HG02943 (cell line): ENCODE results near the gene MASP1.

Experiments used
- ATAC-seq: cut with Tn5 transposase; IDR thresholded peaks from one replicate; pipeline ENCODE4 v1.9.1; 2021; ENCODE audit warnings: mild to moderate bottlenecking, low read depth, moderate library complexity; ENCODE audit not compliant: unreplicated experiment

The MASP1 gene

DNA sequence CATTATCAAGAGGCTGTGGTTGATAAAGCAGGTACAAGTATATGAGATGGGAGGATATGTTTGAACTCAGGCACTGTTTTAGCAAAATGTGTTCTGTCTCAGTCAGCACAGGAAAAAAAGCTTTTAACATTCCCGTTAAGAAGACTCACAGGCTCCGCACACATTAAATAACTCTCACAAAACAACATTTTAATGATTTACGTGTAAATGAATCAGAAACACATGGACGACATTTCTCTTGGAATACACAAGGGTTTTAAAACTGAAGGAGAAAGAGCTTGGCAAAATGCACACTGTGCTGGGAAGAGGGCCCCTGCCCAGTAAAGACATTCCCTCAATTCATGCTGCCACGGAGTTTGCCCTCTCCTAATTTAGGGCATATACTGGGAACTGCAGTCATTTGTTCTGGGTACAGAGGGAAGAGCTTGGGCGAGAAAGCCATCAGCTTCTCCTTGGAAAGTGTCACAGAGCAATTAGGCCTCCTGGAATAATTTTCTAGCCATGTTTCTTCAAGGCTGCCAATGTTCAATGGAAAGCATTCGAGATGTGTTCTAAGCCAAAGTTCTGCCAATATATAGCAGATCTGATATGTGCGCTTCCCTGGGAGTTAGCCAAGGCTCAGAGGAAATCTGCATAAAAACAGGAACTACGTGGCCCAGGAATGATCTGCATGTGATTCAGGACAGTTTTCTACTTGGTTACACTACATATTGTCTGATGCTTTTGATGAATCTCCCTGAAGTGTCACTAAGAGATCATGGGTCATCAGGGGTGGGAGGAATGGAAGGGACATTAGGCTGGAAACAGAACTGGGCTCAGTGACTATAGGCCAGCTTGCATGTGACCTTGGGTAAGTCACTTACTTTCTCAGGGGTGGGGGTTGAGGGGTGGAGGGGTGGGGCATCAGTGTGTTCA is 2.2 kb upstream of the MASP1 start:
- no peak for ATAC-seq

DNA sequence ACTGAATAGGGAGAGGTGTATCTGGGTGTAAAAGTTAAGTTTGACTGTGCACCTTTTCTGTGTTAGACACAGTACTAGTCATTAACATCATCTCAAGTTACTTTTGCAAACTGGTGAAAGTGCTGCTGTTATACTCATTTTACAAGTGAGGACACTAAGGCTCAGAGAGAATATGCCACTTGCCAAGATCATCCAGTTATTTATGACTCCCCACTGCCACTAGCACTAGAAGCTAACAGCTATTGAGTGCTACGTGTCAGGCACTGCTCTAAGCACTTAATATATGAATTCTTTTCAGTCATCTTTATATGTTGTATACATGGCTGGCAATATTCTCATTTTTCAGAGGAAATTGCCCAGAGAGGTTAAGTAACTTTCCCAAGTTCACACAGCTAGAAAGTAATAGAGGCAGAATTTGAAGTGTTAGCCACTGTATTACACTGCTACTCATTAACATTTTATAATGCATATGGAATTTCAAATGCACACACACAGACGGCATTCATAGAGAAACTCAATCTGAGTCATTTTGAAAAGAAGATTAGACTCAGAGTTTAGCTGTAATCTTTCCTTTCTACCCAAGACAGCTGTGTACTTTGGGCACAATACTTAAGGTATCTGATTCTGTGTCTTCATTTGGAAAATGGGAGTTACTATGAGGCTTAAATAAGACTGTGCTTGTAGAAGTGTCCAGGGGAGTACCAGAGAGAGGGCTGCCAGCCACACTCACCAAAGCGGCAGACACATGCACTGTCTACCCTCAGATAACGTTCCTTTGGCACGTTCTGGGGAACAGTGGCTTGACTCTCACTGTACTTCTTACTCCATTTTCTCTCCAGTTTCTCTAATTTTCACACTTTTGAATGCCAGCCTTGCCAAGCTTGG is 1.3 kb upstream of the MASP1 start:
- ATAC-seq, result no peak

DNA sequence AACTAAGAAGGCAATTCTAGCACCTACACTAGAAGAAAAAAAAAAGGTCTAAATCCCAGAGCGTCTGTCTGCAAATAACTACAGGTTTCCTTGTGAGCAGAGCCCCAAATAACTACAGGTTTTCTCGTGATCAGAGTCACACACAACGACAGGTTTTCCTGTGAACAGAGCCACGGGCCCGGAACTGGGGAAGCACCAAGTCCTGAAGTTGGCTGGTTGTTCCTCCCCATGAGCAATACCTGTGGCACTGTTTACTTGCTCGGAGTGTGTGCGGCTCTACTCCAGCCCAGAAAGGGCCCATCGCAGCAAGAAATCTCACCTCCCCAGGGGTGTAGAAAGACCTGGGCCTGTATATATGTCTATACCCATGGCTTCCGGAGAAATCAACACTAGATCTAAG is 644 bp upstream of the MASP1 start:
- ATAC-seq, result no peak

DNA sequence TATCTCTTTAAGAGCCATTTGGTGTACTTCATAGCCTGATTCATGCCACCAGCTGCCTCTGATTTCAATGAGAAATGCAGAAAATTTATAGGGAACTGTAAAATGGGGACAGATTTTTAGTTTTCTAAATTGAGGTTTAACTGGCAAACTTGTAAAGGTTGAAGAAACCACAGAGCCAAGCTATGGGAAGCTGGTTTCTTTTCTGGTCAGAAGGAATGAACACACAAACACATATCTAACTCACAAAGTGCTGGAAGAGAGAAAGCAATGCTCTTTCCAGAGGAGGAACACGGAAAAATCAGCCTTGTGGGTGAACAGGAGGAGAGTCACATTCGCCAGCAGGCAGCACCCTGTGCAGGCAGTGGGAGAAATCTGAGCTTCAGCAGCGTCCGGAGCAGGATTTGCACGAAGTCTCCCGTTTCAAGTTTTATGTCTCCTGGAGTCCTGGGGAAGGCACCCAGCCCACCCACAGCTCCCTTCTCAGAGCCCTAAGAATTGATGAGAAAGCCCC is 481 bp downstream of the MASP1 start:
- ATAC-seq, result no peak

DNA sequence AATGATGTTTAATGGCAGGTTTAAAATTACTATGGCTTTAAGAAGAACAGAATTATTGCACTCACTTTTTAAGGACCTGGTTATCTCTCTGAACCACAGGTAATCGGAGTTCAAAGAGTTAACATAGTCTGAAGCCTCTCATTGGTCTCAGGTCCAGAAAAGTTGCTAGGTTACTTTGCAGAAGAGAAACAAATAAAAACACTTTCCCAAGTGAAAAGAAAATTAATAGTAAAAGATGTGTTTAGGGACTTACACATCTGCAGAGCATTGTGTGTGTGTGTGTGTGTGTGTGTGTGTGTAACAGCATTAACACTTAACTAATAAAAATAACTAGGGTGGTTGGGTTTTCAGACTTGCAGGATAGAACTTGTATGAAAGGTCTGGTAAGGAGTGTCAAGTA is 1.0 kb downstream of the MASP1 start:
- ATAC-seq, result no peak

DNA sequence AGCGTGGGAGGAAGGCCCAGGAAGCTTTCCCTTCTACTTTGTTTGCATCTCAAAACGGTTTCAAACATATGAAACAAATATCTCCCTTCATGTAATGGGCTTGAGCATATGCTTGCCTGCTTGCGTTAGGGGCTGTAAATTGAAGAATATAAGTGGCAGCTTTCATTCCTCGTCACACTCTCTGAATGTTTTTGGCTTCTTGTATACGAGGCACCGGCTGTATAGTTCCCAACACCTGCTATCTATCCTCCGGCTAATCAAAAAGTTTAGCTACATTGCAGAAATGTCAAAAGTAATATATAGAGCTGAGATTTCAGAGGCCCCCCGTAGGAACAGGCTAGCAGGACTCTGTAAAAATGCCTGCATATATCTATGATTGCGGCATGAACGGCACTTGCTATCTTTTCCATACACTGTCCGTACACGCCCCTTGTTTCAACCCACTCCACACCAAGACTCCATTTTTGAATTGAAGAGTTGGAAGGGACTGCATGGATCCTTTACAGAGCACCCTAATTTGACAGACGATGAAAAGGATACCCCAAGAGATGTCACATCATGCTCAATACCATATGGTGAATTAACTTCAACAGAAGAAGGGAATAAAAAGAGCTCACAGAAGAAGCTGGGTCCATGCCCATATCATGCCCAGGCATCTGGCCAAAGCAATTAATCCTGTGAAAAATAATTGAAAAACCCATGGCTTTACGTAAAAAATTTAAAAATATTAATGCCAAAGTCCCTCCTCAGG is 2.5 kb downstream of the MASP1 start:
- ATAC-seq, result no peak

DNA sequence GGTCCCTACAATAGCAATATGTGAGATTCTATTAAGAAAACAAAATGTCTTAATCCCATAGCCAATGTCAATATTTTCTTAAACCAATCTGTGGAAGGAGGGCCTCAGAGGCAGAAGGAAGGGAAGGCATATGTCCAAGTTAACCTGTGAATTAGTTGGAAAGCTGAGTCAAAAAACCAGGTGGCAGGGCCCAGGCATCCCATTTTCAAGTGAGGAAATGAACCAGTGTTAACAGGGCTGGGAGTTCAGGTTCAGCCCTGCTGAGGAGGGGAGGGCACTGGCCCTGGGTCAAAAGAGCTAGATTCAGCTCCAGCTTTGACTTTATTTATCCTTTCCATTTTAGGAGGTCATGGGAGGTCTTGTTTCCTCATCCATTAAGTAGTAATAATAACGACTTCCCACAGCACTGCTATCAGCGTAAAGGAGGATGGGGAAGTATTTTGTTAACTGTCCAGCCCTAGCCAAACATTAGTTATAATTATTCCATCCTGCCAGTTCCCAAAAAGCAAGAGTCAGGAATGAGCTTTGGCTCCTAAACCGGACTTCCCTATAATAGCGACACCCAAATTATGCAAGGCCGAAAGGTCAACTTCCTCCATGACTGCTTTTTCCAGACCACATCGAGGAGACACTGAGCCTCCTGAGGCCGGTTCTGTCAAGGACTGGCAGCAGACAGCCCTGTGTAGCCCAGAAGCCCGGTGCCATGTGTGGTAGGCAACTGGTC is 3.2 kb downstream of the MASP1 start:
- ATAC-seq, result no peak

DNA sequence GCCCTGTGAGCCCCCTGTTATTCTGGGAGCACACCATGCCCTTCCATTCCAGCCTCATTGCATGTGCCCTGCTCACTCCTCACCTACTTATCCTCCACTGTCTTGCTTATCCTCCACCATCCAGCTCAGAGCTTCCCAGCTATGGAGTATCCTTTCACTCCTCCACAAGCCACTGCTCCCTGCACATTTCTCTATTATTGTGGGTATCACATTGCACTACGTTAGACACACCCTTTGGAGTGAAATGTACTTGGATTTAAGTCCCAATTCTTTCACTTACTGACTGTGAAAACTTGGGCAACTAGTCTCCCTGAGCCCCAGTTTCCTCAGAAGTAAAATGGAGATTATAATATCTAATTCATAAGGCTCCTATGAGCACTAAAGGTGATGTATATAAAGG is 4.3 kb downstream of the MASP1 start:
- ATAC-seq, result no peak

DNA sequence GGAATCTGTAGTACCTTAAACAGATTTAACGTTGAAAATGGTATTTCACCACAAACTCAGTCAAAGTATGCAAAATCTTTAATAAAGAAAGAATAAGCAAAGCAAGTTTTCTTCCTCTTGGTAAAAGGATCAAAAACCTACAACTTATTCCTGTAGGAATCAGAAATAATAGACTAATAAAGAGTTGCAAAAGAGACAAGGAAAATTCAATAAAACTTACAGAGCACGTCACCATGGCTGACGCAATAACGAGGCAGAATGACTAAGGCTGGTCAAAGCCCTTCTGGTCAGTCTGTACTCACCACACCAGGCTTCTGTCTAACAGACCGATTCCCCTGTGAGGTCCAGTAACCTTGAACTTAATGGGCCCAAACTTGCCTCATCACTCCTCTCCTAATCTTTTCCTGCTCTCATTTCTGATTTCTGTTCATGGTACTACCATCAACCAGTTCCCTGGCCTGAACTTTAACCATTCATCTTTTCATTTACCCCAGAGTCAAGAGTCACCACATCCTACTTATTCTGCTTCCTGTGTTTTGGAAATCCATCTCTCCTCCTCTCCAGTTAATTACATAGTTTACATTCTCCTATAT is 5.0 kb downstream of the MASP1 start:
- ATAC-seq, result no peak

DNA sequence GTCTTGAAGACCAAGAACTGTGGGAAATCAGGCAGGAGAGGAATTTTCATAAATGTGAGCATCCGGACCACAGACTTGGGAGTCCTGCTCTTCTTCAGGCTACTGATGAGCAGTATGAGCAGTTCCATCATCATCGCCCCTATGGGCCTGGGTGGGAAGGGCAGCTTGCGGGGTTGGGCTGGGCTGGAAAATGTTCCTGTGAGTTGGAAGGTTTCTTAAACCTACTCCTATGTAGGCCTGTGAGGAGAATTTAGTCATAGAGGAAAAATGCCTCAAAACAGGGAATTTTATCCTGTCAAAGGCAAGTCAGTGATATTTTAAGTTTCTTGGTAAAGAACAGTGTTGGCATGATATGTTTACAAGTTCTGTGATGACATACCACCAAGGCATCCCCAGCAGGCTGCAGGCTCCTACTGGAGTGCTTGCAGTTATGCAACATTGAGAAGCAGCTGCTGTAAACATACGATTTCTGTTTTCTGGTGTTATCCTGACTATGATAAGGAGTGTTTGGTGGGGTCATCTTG is 10.3 kb downstream of the MASP1 start:
- no peak for ATAC-seq

DNA sequence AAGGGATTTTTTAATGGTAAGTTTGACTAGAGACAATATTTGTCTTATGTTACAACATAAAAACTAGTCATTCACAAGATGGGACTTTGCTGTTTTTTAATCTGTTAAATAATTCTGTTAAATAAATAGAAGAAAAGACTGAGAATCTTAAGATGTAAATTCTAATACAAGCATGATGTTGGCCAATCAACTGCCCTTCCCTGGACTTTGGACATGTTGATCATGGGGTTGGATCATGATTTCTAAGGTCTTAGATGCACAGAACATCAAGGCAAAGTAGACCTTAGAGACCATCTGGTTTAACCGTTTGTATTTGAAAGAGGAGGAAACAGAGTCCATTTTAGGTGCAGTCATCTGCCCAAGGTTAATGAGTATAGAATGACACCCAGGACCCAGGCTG is 10.9 kb downstream of the MASP1 start:
- ATAC-seq, result no peak

DNA sequence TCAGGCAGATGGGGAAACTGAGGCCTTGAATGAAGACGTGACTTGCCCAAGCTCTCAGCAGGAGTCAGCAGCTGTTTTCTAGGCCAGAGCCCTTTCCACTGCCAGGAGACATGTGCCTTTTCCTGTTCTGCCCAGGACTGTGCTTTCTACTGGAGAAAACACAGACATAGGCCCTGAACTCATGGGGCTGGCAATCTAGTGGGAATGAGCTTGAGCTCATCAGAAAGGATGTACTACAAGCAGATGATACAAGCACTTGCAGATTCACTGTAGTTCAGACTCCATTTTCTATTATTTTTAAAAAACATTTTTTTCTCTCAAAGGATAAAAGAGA is 14.4 kb downstream of the MASP1 start:
- ATAC-seq, result no peak

DNA sequence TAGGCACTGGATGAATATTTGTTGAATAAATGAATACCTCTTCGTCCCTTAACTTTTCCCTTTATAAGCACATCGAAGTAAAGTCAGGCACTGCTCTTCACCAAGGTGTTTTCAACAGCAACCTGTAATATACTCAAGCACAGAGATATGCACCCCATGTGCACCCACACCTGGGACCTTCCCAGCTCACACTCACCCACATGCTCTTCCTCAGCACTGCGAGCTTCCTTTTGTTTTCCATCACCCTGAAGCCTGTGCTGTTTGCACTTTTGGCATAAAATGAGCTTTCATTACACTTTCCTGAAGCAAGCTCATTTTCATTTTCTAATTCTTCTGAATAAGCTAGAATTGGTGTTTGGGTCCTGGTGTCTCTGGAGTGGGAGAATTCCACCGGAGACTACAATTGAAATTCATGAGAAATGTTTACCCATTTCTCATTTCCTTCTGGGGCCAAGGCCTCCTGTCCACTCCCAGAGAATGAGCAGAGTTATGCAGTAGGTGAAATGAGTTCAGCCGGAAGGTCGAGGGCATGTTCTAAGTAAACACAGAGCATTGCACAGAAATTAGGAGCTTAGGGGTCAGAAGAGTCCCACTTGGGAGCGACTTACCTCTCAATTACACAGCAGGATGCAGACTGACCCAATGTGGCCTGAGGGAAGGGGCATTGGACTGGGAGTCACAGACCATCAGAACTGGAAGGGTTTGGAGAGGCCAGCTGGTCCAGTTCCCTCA is 15.0 kb downstream of the MASP1 start:
- no peak for ATAC-seq

DNA sequence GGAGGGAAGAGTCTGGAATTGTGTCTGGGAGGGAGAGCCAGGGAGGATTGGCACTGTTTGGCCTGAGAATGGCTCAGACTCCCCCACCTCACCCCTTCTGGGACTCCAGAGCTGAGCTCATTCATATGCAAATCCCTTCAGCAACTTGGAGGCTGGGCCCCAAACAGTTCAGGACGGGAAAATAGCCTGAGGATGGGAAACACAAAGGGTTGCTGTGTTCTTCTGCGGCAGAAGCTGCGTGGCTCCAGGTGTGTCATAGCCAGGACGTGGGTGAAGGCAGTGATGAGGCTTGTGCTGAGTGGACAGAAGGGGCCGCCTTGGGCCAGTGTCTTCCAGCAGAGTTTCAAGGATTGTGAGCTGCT is 16.6 kb downstream of the MASP1 start:
- ATAC-seq, result no peak

DNA sequence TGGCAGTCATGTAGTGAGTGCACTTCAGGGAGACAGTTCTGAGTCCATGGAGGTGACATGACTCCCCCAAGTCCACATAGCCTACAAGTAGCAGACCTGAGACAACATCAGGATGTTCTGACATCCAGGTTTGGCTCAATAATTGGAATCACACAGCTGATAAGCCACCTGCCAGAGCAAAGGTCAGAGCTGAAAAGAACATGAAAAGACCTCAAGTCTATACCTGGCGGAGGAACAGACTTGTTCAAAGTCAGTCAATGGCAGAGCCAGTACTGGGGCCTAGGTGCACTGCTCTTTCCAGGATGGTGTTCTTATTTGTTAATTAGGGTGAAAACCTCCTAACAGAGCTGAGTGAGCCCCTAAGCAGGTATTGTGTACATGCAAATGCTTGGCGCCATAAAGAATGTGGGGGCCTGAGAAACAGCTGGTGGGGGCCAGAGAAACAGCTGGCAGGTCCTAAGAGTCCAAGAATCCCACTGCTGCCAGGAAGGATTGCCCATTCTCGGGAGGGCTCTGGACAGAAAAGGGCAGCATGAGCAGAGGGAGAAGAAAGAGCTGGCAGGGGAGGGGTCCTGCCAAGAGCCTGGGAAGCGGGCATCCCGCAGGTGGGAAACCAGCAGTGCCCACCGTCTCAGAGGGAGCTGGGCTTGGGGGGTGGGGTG is 17.1 kb downstream of the MASP1 start:
- ATAC-seq, result no peak

DNA sequence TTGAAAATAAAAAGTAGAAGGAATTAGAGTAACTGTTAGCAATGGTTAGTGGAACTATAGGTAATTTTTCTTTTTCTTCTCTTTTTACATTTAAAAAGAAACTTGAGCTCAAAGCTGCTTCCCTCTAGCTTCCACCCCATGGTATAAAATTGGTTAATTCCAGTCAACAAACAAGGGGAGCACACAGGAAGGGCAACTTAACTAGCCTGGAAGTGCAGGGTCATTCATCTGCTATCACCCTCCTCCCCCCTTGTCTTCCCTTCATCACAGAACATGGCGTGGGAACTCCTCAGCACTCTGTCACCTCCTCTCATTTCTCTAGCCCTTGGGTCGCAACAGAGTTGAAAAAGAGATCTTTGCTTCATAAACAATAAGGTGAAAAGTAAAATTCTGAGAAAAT is 20.0 kb downstream of the MASP1 start:
- ATAC-seq, result no peak

DNA sequence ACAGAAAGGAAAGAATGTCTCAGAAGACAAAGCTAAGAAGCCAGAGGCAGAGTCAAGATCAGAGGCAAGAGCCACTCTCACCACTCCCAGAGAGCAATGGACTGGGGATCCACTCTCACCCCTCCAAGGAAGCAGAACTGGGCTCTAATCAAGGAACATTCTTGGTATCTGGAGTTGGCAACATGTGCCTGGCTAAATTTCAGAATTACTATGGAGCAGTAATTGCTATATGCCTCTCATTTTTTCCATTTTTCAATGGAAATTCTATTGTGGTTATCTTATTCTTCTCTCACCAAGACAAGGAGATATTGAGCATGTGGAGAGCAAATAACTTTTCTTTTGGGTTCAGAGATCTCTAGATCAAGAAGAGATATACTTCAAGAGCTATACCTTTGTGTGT is 22.1 kb downstream of the MASP1 start:
- no peak for ATAC-seq

DNA sequence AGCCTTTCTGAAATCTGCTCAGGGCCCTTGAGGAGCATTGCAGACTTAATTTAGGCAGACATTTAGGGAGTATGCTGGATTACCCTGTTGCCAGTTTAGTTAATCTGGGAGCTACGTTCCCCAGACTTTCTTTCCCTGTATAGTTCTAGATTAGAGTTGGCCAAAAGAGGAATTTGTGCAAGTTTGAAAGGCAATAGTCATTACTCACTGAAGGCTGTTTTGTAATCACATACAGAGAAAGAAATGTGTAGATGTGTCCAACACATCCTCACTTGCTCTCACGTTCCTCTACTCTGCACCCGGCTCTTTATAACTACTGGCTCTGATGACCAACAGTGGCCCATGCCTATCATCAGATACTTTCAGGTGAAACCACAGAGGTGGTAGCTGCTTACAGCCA is 24.2 kb downstream of the MASP1 start:
- ATAC-seq, result no peak
